Left lung (tissue), 10 donors: ENCODE measurements around the gene MAPK8IP1. TPM values are rescaled to one million over a fixed set of nuclear protein-coding genes. Genes with fewer than 3 reads are reported as not detected.

Experiments
- ATAC-seq: fragments of 200-7000 bp; cut with Tn5 transposase; one replicate; pipeline ENCODE4 v1.9.1; 2020; ENCODE audit warnings: moderate library complexity
- DNase-seq, 4 donors: peaks; one replicate each; pipeline ENCODE4 v3.0.0-alpha.2; 2013 to 2020
- H3K27ac ChIP-seq, 2 donors: fragments of 200-600 bp; sonication (generic) in 1 of 2; one replicate each; pipeline versions ENCODE4 v1.5.0 to v1.8.0; 2020 to 2021
- H3K27me3 ChIP-seq, 2 donors: fragments of 200-600 bp; sonication (generic) in 1 of 2; one replicate each; pipeline versions ENCODE4 v1.5.0 to v1.8.0; 2020 to 2021
- H3K36me3 ChIP-seq, 2 donors: fragments of 200-600 bp; sonication (generic) in 1 of 2; one replicate each; pipeline versions ENCODE4 v1.5.0 to v1.8.0; 2020 to 2021
- H3K4me1 ChIP-seq, 2 donors: fragments of 200-600 bp; one replicate each; pipeline ENCODE4 v1.8.0; 2021
- H3K4me3 ChIP-seq, 2 donors: fragments of 200-600 bp; sonication (generic) in 1 of 2; one replicate each; pipeline versions ENCODE4 v1.5.0 to v1.8.0; 2020 to 2021; ENCODE audit warnings: mild to moderate bottlenecking in 1 of 2
- H3K9me3 ChIP-seq, 2 donors: fragments of 200-600 bp; sonication (generic) in 1 of 2; one replicate each; pipeline versions ENCODE4 v1.5.0 to v1.8.0; 2020 to 2021
- intact Hi-C, 2 donors: fragments of 100-400 bp; cut with DNase I; formaldehyde crosslinking; loops; one replicate each; pipeline versions ENCODE4 v1.11.2 to v1.14.2; 2022
- polyA plus RNA-seq, 6 donors: library from polyadenylated mRNA; unstranded; fragments of 120-200 nt; gene quantifications; one replicate each; pipeline ENCODE4 v1.2.1, GENCODE V29; 2013; ENCODE audit not compliant: insufficient read length in 6 of 6
- total RNA-seq, 2 donors: library from RNA; stranded (reverse); fragmentation: NEBNext Ultra II Directional; extraction: Animal tissue kit (Norgen Biotek cat#: 25700); gene quantifications; one replicate each; pipeline ENCODE4 v1.2.1, GENCODE V29; 2021
- TF ChIP-seq, protein P1 (sequence below), 2 donors: fragments of 200-600 bp; sonication (generic) in 1 of 2; IDR thresholded peaks; one replicate each; pipeline versions ENCODE4 v1.5.0 to v1.8.0; 2021; ENCODE audit warnings: antibody characterized with exemption in 2 of 2
- donor health status: DM: no; HTN: yes; CAD: no.
- donor health status: DM: no; HTN: no; CAD: no.

Gene MAPK8IP1
- total and polyA plus RNA-seq, 8 donors, result 4.3 to 10.4 (median 6.9) TPM

DNA sequence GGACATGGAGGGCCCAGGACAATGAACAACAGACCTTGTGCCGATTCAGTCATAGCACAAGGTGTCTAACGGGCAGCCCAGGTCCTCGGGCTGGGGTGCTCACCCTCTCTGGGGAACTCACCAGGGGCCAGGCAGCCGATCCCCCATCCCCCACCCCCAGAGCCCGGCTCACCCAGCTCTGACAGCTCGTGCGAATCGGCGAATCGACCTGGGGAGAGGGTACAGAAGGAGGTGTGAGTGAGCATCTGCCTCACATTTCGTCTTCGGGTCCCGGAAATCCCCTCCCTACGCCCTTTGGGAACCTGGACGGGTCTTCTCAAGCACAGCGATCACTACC, 31.8 kb downstream of the MAPK8IP1 start:
- DNase-seq, result peak in 1 of 4 donors; percentile 80
- TF ChIP-seq, protein P1, sequence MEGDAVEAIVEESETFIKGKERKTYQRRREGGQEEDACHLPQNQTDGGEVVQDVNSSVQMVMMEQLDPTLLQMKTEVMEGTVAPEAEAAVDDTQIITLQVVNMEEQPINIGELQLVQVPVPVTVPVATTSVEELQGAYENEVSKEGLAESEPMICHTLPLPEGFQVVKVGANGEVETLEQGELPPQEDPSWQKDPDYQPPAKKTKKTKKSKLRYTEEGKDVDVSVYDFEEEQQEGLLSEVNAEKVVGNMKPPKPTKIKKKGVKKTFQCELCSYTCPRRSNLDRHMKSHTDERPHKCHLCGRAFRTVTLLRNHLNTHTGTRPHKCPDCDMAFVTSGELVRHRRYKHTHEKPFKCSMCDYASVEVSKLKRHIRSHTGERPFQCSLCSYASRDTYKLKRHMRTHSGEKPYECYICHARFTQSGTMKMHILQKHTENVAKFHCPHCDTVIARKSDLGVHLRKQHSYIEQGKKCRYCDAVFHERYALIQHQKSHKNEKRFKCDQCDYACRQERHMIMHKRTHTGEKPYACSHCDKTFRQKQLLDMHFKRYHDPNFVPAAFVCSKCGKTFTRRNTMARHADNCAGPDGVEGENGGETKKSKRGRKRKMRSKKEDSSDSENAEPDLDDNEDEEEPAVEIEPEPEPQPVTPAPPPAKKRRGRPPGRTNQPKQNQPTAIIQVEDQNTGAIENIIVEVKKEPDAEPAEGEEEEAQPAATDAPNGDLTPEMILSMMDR (IDR thresholded peaks at IDR 0.05), result no peak

DNA sequence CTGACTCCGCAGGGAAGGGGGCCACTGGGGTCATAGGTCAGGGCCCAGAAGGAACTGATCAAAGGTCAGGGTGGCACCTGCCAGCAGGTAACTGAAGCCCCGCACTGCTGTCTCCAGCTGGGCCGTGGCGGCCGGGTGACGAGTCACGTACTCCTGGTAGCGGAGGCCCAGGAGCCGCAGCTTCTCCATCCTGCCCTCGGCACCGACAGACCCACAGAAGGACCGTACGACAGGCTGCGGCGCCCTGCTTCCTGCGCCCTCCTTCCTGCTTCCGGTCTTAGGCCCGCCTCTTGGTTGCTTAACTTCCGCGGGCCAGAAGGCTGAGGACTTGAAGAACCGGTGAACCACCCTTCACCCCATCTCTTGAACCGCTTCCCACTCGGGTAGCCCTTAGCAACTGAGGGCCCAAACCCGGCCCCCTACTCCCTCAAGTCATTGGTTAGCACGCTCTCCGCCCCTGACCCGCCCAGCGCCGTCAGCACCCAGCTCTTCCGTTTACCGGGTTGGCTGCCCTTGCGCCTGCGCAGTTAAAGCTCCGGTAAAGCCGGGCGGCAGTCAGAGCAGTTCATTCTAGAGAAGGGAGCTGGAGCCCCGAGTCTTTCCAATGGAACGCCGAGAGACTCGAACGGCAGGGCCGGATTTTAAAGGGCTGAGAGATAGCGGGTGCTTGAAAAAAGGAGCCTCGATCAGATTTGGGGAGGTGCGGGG, 32.3 kb downstream of the MAPK8IP1 start, which contains the start of gene PEX16:
Gene PEX16 (minus strand): TSS at position 255 of the 708 bp plus-strand sequence. CDS start 66 bp downstream, at position 189.
- intact Hi-C loops, result no loop called here
- ATAC-seq, result peak; percentile 80

More for the DNA sequence above, 31.8 kb downstream of the MAPK8IP1 start:
- ATAC-seq, result no peak
- Histone ChIP-seq H3K4me3 (peak overlapping the region; percentile 66 to 97), H3K9me3 (no peaks in the 10 kb centered on the region), H3K36me3 (peaks cover 0 to 40% of the 10 kb centered on the region in 2 donors), H3K4me1 (peaks cover 9 to 31% of the 10 kb centered on the region in 2 donors), H3K27ac (peak overlapping the region; percentile 80 to 96), H3K27me3 (peaks cover 5 to 12% of the 10 kb centered on the region in 2 donors)
- intact Hi-C loops, result no loop called here

DNA sequence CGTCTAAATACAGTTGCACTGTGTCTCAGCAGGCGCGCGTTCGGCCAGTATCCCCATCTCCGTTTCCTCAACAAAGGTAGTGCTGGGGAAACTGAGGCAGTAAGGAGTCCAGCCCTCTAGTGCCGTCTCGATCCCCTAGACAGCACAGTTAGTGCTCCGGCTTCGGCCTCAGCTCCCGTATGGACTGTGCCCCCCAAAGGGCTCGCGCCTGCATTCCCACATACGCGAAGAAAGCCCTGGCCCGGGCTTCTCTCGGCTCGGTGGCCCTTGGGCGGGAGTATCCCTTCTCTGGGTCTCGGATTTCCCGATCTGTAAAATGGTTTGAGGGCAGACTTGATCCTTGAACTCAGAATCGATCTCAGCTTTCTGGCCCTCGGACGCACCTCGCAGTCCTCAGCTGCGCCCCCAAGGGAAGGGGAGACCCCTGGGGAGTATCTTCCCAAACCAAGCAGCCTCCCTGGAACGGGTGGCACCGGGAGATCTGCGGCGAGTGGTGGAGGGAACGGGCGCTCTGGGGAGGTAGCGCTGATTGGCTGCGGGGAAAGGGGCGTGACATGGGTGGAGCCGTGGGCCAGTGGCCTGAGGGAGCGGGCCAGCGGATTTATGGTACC, 33.0 kb downstream of the MAPK8IP1 start:
- peak in 3 of 4 donors; percentile 64 to 97 (median 88) for DNase-seq

More for the DNA sequence above, 32.3 kb downstream of the MAPK8IP1 start, which contains the start of gene PEX16:
- Histone ChIP-seq H3K27ac (peak within 1 kb of the TSS; percentile 80 to 96), H3K36me3 (peaks cover 0 to 34% of the 10 kb centered on the region in 2 donors), H3K4me1 (peaks cover 9 to 37% of the 10 kb centered on the region in 2 donors), H3K9me3 (no peaks in the 10 kb centered on the region), H3K27me3 (peaks cover 10 to 17% of the 10 kb centered on the region in 2 donors), H3K4me3 (peak within 1 kb of the TSS; percentile 66 to 97)
- TF ChIP-seq, protein P1 (IDR thresholded peaks at IDR 0.05), result no peak
- peak; percentile 98 to 100 (median 98) for DNase-seq

DNA sequence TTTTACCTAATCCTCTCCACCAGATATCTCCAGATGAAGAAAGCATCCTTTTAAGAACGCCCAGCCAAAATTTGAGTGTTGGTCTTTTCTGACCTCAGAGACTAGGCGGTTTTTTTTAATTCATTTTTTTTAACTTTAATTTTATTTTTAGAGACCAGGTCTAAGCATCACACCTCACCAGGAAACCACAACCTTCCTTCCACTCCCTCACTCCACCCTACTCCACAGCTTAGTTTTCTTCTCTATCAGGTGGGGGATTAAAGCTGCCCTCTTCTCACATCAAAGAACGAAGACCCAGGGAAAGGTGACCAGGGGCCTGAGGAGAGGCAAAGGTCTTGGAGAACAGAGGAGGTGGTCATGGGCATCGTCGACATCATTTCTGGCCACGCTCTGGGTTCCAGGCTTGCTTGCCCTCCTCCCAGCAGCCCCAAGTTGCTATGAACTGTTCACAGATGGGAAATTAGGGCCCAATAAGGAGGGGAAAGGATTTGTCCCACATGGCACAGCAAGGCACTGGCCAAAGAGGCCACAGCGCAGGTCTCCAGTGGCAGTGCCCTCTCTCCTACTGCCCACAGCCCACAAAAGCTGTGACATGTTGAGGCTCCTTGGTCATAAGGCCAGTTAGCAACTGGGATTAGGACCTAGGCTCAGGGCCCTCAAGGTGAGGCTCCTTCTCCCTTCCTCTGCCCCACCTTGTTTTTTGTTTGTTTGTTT, 33.7 kb downstream of the MAPK8IP1 start:
- intact Hi-C loops, result no loop called here
- Histone ChIP-seq H3K36me3 (peaks cover 0 to 21% of the 10 kb centered on the region in 2 donors), H3K4me3 (peak overlapping the region; percentile 66 to 97), H3K27me3 (peaks cover 17 to 31% of the 10 kb centered on the region in 2 donors), H3K9me3 (no peaks in the 10 kb centered on the region), H3K27ac (peak overlapping the region; percentile 80 to 96), H3K4me1 (peaks cover 9 to 44% of the 10 kb centered on the region in 2 donors)
- ATAC-seq (no peak), DNase-seq (peak in 2 of 4 donors; percentile 28)
- TF ChIP-seq, protein P1 (IDR thresholded peaks at IDR 0.05), result no peak

More for the DNA sequence above, 33.0 kb downstream of the MAPK8IP1 start:
- Histone ChIP-seq H3K27me3 (peaks cover 16 to 24% of the 10 kb centered on the region in 2 donors), H3K4me1 (peaks cover 9 to 43% of the 10 kb centered on the region in 2 donors), H3K9me3 (no peaks in the 10 kb centered on the region), H3K4me3 (peak overlapping the region; percentile 66 to 97), H3K36me3 (peaks cover 0 to 28% of the 10 kb centered on the region in 2 donors), H3K27ac (peak overlapping the region; percentile 80 to 96)
- intact Hi-C loops, result no loop called here
- TF ChIP-seq, protein P1 (IDR thresholded peaks at IDR 0.05), result no peak
- ATAC-seq, result peak; percentile 75
